Gastrocnemius medialis (tissue), 4 donors: ENCODE results near the gene TNFSF4. TPM values are rescaled to one million over a fixed set of nuclear protein-coding genes. Genes with fewer than 3 reads are reported as not detected.

ENCODE experiments used
- total RNA-seq, 4 donors: library from RNA; depleted of rRNA; stranded (reverse); fragments of >200 nt; gene quantifications; one replicate each; pipeline versions ENCODE4 v1.1.0 to v1.2.3, GENCODE V29; 2016

Gene TNFSF4
- total RNA-seq, 4 donors from 2014 or later, result 0.16 to 0.25 (median 0.23) TPM; not detected in 1

Other genes with a start within 250 kb of the TNFSF4 start
- gene TNFSF18, start 156.4 kb downstream of the TNFSF4 start, total RNA-seq, result not detected